ENCODE measurements around the gene C17orf114.
"Not testable (repeated sequence)": the region's sequence is repeated elsewhere in the genome, so short reads cannot be mapped to it uniquely, and the experiment has no call there.

C17orf114 gene

GRCh38 chr17:4834681-4835020 is 32.5 kb upstream of the C17orf114 start:
- Mint-ChIP-seq H3K4me3 (peak overlapping the region; percentile 91), H3K27me3 (no peaks in the 10 kb centered on the region), H3K36me3 (peaks cover 15% of the 10 kb centered on the region), H3K4me1 (peaks cover 42% of the 10 kb centered on the region), H3K9me3 (no peaks in the 10 kb centered on the region), H3K27ac (peak overlapping the region; percentile 87)
- no peak for ATAC-seq

DNA sequence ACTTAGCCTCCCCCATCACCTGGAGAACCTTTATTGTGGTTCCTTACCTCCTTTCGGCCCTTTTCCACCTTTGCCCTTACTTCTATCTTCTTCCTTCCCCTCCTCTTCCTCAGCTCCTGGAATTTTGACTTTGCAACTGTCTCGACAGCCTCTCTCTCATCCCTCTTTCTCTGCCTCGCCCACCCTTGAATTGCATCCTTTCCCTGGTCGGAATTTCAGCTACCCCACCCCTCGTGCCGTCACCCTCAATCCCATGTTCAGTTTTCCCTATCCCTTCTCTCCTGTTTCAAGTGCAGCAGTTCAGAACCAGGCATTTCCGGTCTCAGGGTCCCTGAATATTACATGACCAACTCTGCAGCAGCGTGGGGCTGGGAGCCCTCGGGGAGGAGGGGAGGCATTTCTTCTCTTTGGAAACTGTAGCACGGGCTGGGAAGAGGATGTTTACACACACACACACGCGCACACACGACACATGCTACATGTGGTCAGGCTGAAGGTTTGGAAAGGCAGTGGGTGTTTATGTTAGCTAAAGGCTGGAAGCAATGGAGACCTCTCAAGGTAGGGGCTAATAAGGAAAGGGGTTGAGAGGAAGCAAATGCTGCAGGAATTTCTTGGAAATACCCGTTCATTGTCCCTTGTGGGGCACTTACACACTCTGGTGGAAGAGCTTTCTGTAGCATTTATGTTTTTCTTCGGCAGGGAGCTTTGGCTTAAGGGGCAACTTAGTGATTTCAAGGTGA is 32.0 kb upstream of the C17orf114 start:
- Mint-ChIP-seq H3K27ac (peak overlapping the region; percentile 87), H3K4me1 (peaks cover 37% of the 10 kb centered on the region), H3K27me3 (no peaks in the 10 kb centered on the region), H3K4me3 (peak overlapping the region; percentile 91), H3K9me3 (no peaks in the 10 kb centered on the region), H3K36me3 (peaks cover 10% of the 10 kb centered on the region)
- ATAC-seq: no peak

DNA sequence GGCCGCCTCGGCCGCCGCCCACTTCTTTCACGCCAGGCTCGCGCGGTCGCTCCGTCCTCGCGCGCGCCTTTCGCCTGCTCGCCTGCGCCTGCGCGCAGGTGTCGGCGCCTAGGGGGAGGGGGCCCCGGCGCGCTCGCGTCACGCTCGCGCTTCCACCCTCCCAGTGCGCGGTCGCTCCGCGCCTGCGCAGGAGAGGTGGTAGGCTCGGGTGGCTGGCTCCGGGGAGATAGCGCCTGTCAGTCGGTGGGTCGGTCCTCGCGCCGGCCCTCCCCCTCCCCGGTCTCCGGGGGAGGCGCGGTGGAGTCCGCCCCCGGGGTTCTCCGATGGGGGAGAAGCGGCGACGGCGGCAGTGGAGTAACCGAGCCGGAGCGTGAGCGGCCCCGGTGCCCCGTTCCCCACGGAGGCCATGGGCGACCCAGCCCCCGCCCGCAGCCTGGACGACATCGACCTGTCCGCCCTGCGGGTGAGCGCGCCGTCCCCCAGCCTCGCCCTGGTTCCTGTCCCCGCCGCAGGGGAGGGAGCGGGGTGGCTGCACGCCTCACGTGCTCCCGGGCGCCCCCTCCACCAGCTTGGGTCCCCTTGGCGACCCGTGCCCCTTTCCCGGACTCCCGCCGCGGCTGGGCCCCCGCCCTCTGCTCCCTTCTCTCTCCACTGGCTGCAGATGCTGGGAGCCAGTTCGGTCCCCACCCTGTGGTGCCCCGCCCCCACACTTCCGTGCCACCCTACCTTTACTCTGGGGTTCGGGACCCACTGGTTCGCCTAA is 31.2 kb upstream of the C17orf114 start, which contains the start of gene MINK1:
MINK1 (plus strand) TSS at position 163 of the 763 bp plus-strand sequence; CDS start at position 407, 244 bp downstream.
- Mint-ChIP-seq H3K27ac (peak within 1 kb of the TSS; percentile 87), H3K4me3 (peak within 1 kb of the TSS; percentile 91), H3K4me1 (peaks cover 34% of the 10 kb centered on the region), H3K9me3 (no peaks in the 10 kb centered on the region), H3K36me3 (peaks cover 10% of the 10 kb centered on the region), H3K27me3 (no peaks in the 10 kb centered on the region)
- ATAC-seq: peak; percentile 93

- not testable (repeated sequence) for H3K27me3 Mint-ChIP-seq, H3K9me3 Mint-ChIP-seq, H3K36me3 Mint-ChIP-seq
- Mint-ChIP-seq H3K4me3 (peak overlapping the region; percentile 91), H3K4me1 (peaks cover 32% of the 10 kb centered on the region), H3K27ac (peak overlapping the region; percentile 87)
- ATAC-seq: peak; percentile 41
These were observed 30.7 kb upstream of the C17orf114 start for GRCh38 chr17:4832829-4833177.

DNA sequence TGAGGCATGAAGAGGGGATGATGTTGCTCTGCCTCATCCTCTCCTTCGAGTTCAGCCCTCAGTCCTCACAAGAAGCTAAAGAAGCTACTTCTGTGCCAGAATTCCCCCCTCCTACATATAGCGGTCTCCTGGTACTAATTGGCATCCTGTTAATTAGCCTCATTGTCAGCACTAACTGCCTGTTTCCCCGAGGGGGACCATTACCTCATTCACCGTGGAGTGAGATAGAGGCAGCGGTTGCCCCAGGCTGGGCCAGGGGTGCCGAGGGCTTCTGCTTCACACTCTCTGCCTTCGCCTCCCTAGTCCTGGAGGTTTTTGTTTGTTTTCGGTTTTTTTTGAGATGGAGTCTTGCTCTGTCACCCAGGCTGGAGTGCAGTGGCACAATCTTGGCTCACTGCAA is 25.3 kb upstream of the C17orf114 start:
- Mint-ChIP-seq H3K4me3 (no peak overlapping the region), H3K27ac (no peak overlapping the region), H3K4me1 (no peaks in the 10 kb centered on the region), H3K9me3 (no peaks in the 10 kb centered on the region), H3K27me3 (no peaks in the 10 kb centered on the region), H3K36me3 (peaks cover 11% of the 10 kb centered on the region)
- ATAC-seq: no peak

- H3K27ac Mint-ChIP-seq: no peak overlapping the region
- no peaks in the 10 kb centered on the region for H3K27me3 Mint-ChIP-seq
- ATAC-seq: no peak
- H3K4me1 Mint-ChIP-seq: no peaks in the 10 kb centered on the region
- no peaks in the 10 kb centered on the region for H3K9me3 Mint-ChIP-seq
- H3K36me3 Mint-ChIP-seq: peaks cover 28% of the 10 kb centered on the region
- no peak overlapping the region for H3K4me3 Mint-ChIP-seq
These were observed 21.4 kb upstream of the C17orf114 start for GRCh38 chr17:4823373-4824089.

DNA sequence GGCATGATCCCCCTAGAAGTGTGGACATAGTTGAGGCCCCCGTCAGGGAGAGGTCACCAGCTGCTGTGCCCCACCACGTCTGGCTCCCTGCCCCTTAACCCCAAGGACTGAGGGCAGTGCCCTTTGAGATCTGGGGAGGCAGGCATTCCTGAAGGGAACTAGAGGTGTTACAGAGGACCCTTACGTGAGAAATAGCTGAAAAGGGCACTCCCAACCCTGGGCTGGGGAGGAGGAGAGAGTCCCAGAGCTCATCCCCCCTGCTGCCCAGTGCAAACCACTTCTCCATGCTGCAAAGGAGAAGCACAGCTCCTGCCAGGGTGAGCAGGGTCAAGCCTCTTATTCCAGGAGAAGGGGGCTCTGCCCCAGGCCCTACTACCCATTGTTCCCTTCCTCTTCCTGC is 20.7 kb upstream of the C17orf114 start:
- Mint-ChIP-seq H3K4me1 (no peaks in the 10 kb centered on the region), H3K27ac (no peak overlapping the region), H3K27me3 (no peaks in the 10 kb centered on the region), H3K9me3 (no peaks in the 10 kb centered on the region), H3K4me3 (no peak overlapping the region), H3K36me3 (peaks cover 33% of the 10 kb centered on the region)
- ATAC-seq: no peak

DNA sequence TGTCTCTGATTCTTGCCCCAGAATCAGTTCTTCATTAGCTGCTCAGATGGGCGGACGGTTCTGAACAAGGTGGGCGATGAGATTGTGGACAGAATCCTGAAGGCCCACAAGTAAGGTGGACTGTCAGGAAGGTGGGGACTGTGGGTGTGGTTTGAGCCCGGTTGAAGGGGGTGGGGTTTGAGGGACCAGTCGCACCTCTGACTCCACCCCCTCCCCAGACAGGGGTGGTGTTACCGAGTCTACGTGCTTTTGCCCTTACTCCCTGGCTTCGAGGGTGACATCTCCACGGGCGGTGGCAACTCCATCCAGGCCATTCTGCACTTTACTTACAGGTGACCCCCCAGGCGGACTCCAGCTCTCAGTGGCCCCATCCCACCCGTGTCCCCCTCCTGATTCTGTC is 16.1 kb upstream of the C17orf114 start:
- Mint-ChIP-seq H3K4me1 (no peaks in the 10 kb centered on the region), H3K9me3 (no peaks in the 10 kb centered on the region), H3K27ac (no peak overlapping the region), H3K4me3 (no peak overlapping the region), H3K27me3 (no peaks in the 10 kb centered on the region), H3K36me3 (peaks cover 64% of the 10 kb centered on the region)
- no peak for ATAC-seq

- no peaks in the 10 kb centered on the region for H3K27me3 Mint-ChIP-seq
- no peaks in the 10 kb centered on the region for H3K9me3 Mint-ChIP-seq
- peaks cover 51% of the 10 kb centered on the region for H3K36me3 Mint-ChIP-seq
- H3K4me1 Mint-ChIP-seq: no peaks in the 10 kb centered on the region
- no peak overlapping the region for H3K4me3 Mint-ChIP-seq
- no peak for ATAC-seq
- H3K27ac Mint-ChIP-seq: peak overlapping the region; percentile 13
These were observed 14.7 kb upstream of the C17orf114 start for GRCh38 chr17:4816826-4817225.

GRCh38 chr17:4815043-4815675 is 13.0 kb upstream of the C17orf114 start:
- Mint-ChIP-seq H3K36me3 (peaks cover 62% of the 10 kb centered on the region), H3K9me3 (no peaks in the 10 kb centered on the region), H3K27ac (no peak overlapping the region), H3K4me1 (no peaks in the 10 kb centered on the region), H3K27me3 (no peaks in the 10 kb centered on the region), H3K4me3 (no peak overlapping the region)
- ATAC-seq: no peak

DNA sequence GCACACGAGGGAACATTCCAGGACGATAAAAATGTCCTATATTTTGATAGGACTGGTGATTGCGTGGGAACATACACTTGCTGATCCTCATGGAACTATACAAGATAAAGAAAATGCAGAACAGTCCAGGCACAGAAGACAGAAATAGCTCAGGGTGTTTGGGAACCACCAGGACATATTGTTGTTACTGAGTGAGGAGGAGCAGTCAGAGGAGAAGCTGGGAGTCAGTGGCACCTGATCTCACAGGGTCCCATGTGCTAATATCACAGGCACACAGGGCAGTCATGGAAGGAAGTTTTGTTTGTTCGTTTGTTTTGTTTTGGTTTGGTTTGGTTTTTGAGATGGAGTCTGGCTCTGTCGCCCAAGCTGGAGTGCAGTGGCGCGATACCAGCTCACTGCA is 10.6 kb upstream of the C17orf114 start:
- H3K4me1 Mint-ChIP-seq: peaks cover 16% of the 10 kb centered on the region
- no peak overlapping the region for H3K4me3 Mint-ChIP-seq
- ATAC-seq: no peak
- H3K36me3 Mint-ChIP-seq: peaks cover 60% of the 10 kb centered on the region
- no peaks in the 10 kb centered on the region for H3K9me3 Mint-ChIP-seq
- H3K27ac Mint-ChIP-seq: no peak overlapping the region
- no peaks in the 10 kb centered on the region for H3K27me3 Mint-ChIP-seq

GRCh38 chr17:4811471-4811870 is 9.3 kb upstream of the C17orf114 start:
- Mint-ChIP-seq H3K36me3 (peaks cover 50% of the 10 kb centered on the region), H3K4me3 (no peak overlapping the region), H3K27ac (no peak overlapping the region), H3K4me1 (peaks cover 19% of the 10 kb centered on the region), H3K27me3 (no peaks in the 10 kb centered on the region), H3K9me3 (no peaks in the 10 kb centered on the region)
- ATAC-seq: no peak

GRCh38 chr17:4810696-4811290 is 8.7 kb upstream of the C17orf114 start:
- Mint-ChIP-seq H3K4me1 (peaks cover 19% of the 10 kb centered on the region), H3K9me3 (no peaks in the 10 kb centered on the region), H3K27ac (no peak overlapping the region), H3K36me3 (peaks cover 43% of the 10 kb centered on the region), H3K27me3 (no peaks in the 10 kb centered on the region), H3K4me3 (no peak overlapping the region)
- no peak for ATAC-seq

- H3K4me3 Mint-ChIP-seq: peak overlapping the region; percentile 81
- peaks cover 27% of the 10 kb centered on the region for H3K36me3 Mint-ChIP-seq
- H3K9me3 Mint-ChIP-seq: no peaks in the 10 kb centered on the region
- peak overlapping the region; percentile 4 for H3K27ac Mint-ChIP-seq
- H3K4me1 Mint-ChIP-seq: peaks cover 19% of the 10 kb centered on the region
- ATAC-seq: no peak
- H3K27me3 Mint-ChIP-seq: no peaks in the 10 kb centered on the region
These were observed 6.2 kb upstream of the C17orf114 start for GRCh38 chr17:4808378-4808767.
